Right lobe of liver (tissue), 4 donors: ENCODE data around the gene KPNB1.

Experiments used
- POLR2A ChIP-seq: fragments of 450-650 bp; IDR thresholded peaks from one replicate; pipeline ENCODE4 v1.6.1; 2017; ENCODE audit warnings: antibody characterized with exemption, mild to moderate bottlenecking
- TF ChIP-seq, protein P1 (sequence below), 4 donors: fragments of 200-600 bp in 3 of 4; fragments of 450-650 bp in 1 of 4; IDR thresholded peaks; one replicate each; pipeline versions ENCODE4 v1.5.1 to v1.8.0; 2016 to 2022; ENCODE audit warnings: antibody characterized with exemption in 4 of 4, mild to moderate bottlenecking in 2 of 4
- donor health status: DM: no; HTN: no; CAD: no.
- donor health status: DM: no; HTN: no; CAD: no.
- donor health status: DM: no; HTN: yes; CAD: no.

DNA sequence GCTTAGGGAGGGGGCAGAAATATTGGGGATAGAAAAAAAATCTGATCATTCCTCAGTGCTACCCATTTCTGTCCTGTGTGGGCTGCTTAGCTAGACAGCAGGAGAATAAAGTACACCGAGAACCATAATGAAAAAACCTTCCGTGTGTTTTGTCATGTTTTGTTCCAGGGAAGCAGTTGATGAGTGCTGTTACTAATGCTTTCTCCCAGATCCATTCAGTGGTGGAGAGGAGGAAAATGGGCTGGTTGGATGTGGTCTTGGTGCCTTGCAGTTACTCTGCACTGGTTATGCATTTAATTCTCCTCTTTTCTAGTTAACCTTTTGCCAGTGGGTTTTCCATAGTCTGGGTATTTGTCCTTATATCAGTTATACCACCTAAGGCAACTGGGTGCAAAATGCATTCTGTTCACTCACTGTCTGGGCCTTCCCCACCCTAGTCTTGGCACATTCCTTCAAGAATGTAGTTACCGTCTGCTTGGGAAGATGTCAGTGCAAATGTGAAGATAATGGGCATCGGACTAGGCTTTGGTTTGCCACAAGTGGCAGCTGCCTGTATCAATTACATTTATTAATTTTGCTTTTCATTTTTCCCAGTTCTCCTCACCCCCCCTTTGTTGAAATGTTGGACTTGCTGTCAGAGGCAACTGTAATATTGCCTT is 34.9 kb downstream of the KPNB1 start:
- TF ChIP-seq POLR2A: no peak
- TF ChIP-seq, protein P1, sequence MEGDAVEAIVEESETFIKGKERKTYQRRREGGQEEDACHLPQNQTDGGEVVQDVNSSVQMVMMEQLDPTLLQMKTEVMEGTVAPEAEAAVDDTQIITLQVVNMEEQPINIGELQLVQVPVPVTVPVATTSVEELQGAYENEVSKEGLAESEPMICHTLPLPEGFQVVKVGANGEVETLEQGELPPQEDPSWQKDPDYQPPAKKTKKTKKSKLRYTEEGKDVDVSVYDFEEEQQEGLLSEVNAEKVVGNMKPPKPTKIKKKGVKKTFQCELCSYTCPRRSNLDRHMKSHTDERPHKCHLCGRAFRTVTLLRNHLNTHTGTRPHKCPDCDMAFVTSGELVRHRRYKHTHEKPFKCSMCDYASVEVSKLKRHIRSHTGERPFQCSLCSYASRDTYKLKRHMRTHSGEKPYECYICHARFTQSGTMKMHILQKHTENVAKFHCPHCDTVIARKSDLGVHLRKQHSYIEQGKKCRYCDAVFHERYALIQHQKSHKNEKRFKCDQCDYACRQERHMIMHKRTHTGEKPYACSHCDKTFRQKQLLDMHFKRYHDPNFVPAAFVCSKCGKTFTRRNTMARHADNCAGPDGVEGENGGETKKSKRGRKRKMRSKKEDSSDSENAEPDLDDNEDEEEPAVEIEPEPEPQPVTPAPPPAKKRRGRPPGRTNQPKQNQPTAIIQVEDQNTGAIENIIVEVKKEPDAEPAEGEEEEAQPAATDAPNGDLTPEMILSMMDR (IDR thresholded peaks at IDR 0.05): no peak
